NCI-H2227 treated with DMSO at 0.1 percent for 48 hours (cell line): ENCODE data around the gene ZNF490.
"Not testable (repeated sequence)": the region's sequence is repeated elsewhere in the genome, so short reads cannot be mapped to it uniquely, and the experiment has no call there.

Experiments
- DNase-seq: peaks from one replicate; lab custom pipeline; 2025; lab: John Stamatoyannopoulos, UW

ZNF490 gene

DNA sequence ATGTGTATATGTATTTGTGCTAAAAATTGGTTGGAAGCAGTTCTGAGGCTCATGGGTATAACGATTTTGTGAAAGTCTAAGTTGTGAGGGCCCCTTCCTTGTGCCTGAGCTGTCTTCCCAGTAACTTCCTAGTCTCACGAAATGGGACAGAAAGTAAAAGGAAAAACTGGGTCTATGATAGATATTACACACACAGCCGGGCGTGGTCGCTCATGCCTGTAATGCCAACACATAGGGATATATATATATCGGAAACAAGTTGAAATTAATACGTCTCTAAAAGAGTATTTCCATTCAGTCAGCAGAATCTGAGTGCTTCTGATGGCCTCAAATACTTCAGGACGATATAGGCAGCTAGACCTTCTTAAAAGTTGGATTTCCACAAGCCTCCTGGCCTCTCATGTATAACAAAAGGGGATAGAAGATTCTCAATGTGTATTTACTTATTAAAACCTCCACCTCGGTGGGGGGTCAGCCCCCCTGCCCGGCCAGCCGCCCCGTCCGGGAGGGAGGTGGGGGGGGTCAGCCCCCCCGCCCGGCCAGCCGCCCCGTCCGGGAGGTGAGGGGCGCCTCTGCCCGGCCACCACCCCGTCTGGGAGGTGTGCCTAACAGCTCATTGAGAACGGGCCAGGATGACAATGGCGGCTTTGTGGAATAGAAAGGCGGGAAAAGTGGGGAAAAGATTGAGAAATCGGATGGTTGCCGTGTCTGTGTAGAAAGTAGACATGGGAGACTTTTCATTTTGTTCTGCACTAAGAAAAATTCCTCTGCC lies 10.8 kb upstream of the ZNF490 start:
- not testable (repeated sequence) for DNase-seq

DNA sequence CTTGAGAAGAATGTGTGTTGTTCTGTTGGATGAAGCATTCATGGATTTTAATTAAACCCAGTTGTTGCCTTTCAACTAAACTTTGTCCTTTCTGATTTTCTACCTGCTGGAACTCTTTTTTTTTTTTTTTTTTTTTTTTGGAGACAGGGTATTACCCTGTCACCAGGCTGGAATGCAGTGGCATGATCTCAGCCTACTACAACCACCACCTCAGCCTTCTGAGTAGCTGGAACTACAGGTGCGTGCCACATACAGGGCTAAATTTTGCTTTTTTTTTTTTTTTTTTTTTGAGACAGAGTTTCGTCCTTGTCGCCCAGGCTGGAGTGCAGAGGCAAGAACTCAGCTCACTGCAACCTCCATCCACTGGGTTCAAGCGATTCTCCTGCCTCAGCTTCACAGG lies 7.0 kb upstream of the ZNF490 start:
- DNase-seq: no peak

DNA sequence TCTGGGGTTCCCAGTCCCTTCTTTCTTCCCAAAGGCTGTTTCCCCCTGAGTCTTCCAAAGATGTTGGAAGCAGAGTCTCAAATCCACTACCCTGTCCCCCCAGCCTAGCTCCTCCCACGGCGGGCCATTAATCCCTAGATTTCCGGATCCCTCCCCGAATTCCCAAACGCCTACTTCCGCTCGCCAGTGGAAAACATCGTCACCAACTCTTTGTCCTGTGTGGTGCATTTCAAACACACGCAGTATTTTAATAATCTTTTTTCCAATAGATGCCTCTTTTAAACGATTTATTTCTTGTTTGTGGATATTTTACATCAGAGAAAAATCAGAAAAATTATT lies 717 bp upstream of the ZNF490 start:
- peak; percentile 10 for DNase-seq

DNA sequence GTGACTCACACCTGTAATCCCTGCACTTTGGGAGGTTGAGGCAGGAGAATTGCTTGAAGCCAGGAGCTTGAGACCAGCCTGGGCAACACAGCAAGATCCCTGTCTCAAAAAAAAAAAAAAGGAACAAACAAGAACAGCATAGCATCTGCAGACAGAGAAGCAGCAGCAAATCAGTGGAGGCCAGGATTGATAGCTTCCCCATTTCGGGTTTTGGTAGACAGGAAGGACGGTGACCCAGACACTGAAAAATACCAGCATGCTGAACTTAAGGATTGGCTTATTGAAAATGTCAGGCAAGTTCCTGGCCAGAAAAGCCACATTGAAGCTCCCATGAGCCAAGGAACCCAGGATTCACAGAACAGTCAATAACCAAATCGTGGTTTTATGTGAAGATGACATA lies 3.0 kb downstream of the ZNF490 start:
- DNase-seq: no peak

DNA sequence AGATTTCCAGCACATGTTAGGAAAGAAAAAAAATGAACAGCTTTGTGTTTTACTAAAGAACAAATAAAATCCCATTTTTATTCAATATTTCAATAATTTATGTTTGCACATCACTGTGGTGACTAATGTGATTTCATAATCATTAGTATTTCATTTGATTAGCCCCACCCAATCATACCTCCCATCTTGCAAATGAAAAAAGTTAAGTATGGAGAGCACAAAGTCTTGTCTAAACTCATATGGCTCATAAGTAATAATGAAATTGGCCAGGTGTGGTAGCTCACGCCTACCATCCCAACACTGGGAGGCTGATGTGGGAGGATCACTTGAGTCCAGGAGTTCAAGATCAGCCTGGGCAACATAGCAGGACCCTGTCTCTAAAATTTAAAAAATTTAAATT lies 3.8 kb downstream of the ZNF490 start:
- DNase-seq: no peak

DNA sequence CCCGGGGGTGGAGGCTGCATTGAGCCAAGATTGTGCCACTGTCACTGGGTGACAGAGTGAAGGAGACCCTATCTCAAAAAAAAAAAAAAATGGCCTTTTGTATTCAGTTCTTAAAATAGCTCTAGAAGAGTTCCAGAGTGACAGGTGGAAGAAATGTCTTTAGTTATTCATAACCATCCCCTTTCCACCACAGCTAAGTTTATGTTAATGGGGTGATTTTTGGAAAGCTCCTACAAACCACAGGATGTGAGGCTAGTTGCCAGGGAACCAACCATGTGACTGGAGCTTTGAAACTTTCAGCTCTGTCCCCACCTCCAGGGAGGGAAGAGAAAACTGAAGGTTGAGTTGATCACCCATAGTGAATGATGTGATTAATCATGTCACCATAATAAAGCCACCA lies 6.9 kb downstream of the ZNF490 start:
- DNase-seq: no peak

DNA sequence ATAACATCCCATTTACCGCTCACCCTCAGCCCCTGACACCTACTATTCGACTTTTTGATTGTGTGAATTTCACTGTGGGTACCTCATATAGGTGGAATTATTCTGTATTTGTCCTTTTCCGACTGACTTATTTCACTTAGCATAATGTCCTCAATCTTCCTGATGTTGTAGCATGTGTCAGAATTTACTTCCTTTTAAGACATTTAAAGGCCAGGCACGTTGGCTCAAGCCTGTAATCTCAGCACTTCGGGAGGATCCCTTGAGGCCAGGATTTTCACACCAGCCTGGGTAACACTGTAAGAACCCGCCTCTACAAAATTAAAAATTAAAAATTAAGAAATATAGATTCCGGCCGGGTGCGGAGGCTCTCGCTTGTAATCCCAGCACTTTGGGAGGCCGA lies 13.0 kb downstream of the ZNF490 start:
- DNase-seq: no peak

DNA sequence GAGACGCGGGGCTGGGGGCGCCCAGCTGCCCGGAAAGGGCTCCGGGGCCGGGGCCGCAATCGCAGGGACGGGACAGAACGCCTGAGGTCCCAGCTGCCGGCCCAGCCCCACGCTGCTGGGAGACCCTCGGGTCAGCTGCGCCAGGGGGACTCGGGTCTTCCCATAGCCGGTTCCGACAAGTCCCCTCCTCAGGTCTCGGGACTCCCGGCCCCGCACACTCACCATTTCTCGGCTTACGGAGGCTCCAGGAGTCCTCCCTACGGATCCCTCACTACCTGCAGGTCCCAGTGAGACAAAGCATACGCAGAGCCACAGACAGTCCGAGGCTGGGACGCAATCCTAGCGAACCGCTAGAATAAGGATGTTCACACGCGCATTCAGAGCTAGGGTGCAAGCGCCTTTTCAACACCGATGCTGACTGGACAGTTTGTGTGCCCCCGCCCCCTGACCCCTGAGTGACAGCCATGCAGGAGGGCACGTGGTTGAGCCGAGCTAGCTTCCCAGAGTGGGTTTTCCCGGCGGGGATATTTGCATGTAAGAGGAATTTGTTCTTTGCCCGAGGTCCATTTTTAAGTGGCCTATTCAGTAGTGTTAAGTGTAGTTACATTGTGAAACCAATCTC lies 13.6 kb downstream of the ZNF490 start:
- DNase-seq: no peak

DNA sequence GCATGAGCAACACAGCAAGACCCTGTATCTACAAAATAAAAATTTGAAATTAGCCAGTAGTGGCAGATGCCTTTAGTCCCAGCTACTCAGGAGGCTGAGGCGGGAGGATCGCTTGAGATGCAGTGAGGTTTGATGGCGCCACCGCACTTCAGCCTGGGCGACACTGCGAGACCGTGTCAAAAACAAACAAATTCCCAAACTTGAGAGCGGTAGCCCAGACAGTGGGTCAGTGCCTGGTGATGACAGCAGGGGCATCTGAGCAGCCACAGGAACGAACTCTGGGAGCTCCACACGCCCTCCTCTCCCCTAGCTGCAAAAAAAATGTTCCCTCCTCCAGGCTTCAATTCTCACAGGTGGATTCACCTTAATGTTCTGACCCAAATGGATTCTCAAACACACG lies 14.1 kb downstream of the ZNF490 start:
- no peak for DNase-seq

DNA sequence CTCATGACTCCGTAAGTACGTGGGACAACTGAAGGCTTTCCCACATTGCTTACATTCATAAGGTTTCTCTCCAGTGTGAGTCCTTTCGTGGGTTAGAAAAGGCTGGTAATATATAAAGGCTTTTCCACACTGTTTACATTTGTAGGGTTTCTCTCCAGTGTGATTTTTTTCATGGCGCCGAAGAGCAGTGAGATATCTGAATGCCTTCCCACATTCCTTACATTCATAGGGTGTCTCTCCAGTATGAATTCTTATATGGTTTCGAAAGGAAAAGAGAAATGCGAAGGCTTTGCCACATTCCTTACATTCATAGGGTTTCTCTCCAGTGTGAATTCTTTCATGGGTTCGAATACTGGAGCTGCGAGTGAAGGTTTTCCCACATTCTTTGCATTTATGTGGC lies 29.5 kb downstream of the ZNF490 start:
- DNase-seq: no peak

DNA sequence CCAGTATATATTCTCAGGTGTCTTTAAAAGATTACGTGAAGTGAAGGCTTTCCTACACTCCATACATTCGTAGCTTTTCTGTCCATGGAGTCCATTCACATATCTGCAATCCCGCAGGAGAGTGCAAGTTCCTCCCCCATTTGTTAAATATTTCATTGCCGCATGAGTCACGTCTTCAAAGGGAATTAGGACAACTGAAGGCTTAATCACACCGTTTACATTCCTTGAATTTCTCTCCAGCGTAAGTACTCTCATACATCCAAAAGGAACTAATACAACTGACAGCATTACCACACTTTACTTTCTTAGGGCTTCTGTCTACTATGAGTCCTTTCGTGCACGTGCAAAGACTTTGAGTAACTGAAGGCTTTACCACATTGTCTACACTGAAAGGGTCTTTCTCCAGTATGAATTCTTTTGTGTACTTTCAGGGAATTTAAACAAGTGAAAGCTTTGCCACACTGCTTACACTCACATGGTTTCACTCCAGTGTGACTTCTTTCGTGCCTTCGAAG lies 30.4 kb downstream of the ZNF490 start:
- no peak for DNase-seq

DNA sequence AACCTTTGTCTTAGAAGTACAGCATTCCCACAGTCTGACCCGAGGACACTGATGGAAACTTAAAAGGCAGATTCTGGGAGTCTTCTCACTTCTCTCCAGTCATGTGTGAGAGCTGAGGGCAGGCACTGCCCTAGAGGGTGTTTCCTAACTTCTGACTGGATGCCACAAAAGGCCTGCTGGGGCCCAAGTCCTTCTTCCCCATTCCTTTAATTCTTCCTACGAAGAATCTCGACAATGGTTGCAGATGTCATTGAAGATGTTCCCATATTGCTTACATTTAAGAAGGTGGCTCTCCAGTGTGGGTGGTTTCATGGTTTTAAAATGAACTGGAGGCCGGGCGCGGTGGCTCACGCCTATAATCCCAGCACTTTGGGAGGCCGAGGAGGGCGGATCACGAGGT lies 32.0 kb downstream of the ZNF490 start:
- no peak for DNase-seq

DNA sequence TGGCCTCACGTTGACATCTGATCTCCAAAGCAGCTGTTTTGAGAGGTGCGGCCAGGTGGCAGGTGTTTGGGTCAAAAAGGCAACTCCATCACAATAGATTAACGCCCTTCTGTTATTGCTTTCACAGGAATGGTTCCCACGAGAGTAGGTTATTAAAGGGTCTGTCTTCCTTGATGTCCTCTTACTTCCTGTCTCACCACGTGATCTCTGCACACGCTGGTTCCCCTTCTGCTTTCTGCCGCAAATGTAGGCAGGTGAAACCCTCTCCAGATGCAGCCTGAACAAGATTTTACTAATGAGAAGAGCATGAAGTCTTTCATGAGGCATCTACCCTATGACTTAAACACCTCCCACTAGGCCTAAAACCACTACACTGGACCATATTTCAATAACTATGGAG lies 36.6 kb downstream of the ZNF490 start:
- no peak for DNase-seq

DNA sequence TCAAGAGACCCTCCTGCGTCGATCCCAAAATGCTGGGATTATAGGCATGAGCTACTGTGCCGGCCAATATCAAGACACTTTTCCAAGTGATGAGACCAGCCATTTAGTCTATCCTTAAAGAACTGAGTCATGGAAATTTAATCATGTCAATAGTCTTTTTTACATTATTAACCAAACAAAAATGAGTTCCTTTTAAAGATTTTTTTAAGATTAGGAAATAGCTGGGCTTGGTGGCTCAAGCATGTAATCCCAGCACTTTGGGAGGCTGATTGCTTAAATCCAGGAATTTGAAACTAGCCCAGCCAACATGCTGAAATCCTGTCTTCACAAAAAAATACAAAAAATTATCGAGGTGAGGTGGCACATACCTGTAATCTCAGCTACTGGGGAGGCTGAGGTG lies 42.7 kb downstream of the ZNF490 start:
- DNase-seq: no peak

DNA sequence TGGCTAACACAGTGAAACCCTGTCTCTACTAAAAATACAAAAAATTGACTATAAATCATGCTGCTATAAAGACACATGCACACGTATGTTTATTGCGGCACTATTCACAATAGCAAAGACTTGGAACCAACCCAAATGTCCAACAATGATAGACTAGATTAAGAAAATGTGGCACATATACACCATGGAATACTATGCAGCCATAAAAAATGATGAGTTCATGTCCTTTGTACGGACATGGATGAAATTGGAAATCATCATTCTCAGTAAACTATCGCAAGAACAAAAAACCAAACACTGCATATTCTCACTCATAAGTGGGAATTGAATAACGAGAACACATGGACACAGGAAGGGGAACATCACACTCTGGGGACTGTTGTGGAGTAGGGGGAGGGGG lies 44.2 kb downstream of the ZNF490 start:
- DNase-seq: not testable (repeated sequence)

DNA sequence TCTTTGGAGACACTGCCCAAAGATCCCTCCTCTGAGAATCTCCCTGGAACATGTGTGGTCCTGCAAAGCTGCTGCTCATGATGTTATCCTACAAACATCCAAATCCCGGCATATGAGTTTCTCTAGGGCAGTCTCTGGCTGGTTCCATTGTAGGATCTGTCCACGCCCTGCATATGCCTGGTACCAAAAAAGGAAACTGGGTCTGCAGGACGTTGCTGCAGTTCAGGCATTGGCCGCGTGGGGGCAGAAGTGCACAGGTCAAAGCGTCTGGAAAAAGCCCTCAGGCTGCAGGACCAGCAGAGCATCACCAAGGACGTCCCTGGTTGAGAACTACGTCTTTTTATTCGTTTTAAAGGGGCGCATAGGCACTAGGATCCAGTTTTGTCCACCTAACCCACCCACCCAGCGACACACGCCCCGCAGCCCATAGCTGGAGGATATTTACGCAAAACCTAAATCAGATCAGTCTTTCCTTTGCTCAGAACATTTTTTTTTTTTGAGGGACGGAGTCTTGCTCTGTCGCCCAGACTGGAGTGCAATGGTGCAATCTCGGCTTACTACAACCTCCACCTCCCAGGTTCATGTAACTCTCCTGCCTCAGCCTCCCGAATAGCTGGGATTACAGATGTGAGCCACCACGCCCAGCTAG lies 46.5 kb downstream of the ZNF490 start:
- peak; percentile 84 for DNase-seq

DNA sequence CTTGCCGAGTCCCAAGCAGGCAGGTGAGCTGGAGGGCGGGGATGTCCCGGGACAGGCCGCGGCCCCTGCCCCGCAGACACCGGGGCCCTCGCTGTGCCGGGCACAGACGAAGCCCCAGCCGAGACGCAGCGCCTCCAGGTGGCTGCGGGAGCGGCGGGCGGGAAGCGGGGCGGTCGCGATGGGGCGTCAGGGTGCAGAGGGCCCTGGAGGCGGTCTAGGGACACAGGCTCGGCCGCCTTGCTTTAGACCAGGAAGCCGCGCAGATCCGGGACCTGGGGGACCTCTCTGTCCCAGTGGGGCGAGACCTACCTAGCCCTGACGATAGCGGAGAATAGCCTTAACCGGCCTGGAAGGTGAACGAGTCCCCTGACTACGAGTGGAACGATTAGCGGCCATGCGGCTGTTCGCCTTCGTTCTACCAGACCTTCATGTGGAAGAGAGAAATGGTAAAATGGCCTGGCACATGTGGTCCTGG lies 55.1 kb downstream of the ZNF490 start:
- DNase-seq: no peak

DNA sequence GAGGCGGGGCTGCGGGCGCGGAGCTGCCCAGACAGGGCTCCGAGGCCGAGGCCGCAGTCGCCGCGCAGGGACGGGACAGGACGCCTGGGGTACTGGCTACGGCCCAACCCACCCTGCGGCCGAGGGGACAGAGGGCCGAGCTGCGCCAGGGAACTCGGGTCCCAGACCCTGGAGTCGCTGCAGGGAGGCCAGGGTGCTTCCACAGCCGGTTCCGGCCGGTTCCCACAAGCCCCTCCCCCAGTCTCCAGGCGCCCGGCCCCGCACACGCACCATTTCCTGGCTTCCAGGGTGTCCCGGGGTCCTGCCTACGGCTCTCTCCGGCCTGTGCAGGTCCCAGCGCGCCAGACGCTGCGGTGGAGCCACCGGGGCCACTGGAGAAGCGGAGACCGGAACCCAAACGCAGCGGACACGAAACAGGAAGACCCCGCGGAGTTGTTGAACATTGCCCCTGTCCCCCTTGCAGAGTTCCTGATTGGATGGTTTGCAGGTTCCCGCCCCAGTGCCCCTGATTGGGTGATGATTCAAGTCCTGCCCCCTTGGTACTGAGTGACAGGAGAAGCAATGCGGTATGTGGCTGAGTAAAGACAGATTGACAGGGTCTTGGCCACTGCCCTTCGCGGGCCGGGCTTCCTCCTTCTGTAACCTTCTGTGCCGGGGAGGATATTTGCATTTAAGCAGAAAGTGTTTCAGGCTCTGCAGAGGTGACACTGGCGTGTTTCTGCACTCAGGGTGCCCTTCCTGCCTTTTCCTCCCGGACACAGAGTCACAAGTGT lies 59.4 kb downstream of the ZNF490 start, which contains the start of gene ZNF564:
TSS of gene ZNF564 (minus strand) at position 423 of the 773 bp plus-strand sequence. CDS start at position 273, 150 bp downstream.
- DNase-seq: peak; percentile 94

DNA sequence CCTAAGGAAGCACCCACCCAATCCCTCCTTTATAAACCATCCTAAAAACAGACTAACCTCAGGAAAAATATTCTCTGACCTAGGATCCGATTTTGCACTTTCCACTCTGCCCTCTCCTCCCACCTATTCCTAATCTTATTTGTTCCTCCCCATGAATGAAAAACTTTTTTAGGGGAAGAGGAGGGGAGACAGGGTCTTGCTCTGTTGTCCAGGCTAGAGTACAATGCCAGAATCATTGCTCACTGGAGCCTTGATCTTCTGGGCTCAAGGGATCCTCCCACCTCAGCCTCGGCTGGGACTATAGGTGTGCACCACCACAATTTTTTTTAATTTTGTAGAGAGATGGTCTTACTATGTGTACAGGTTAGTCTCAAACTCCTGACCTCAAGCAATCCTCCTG lies 63.7 kb downstream of the ZNF490 start:
- no peak for DNase-seq

DNA sequence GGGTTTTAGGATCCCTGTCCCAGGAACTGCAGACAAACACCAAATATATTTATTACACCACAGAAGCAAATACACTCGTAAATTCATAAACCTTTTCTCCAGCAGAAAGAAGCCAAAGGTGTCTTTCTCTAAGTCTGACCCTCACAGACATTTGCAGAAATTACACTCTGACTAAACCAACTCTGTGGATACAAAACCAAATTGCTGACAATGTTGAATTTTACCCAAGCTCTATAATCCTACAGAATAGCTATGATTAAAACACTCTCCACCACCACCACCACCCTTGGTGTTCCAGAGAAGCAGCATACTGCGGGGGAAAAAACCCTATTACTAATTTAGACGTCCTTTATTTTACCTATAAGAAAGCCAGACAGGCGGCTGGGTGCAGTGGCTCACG lies 64.5 kb downstream of the ZNF490 start:
- no peak for DNase-seq

DNA sequence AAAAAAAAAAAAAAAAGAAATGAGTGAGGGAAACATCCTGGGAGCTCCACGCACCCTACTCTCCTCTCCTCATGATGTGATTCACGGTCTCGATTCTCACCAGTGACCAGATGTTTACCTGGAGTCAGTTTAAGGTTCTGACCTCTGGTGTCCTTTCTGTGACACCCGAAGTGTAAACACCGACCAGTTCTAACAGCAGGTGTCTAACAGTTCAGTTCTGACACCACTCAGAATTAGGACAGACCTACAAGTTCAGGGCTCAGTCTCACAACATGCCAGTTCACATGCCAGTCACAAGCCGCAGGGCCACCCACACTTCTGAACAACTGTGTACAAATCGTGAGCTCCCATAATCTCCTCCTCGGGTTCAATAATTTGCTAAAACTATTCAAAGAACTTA lies 65.3 kb downstream of the ZNF490 start:
- no peak for DNase-seq

DNA sequence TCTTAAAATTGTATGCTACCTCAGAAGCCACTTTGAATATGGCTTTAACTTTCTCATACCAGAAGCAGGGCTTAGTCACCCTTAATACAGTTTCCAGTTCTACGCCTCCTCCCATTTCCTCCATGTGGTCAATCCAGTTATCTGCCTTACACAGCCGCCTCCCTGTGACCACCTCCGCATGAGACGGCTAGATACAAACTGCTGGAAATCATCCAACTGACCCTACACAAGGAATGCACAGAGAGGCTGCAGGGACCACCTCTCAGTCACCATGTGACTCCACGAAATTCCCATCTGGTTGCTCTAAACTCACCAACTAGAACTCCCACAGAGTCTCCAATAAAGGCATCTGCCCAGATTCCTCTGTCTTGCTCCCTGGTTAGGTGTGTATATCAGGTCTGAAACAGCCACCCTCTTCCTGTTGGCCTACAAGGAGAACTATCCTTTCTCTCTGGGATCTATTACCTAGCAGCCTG lies 66.2 kb downstream of the ZNF490 start:
- no peak for DNase-seq
